HG03175 (cell line): ENCODE measurements around the gene SRP19.
"Not testable (repeated sequence)": the region's sequence is repeated elsewhere in the genome, so short reads cannot be mapped to it uniquely, and the experiment has no call there.

Source experiments
- ATAC-seq: cut with Tn5 transposase; IDR thresholded peaks from one replicate; pipeline ENCODE4 v1.9.1; 2021; ENCODE audit warnings: mild to moderate bottlenecking, moderate library complexity; ENCODE audit not compliant: unreplicated experiment

Gene SRP19

DNA sequence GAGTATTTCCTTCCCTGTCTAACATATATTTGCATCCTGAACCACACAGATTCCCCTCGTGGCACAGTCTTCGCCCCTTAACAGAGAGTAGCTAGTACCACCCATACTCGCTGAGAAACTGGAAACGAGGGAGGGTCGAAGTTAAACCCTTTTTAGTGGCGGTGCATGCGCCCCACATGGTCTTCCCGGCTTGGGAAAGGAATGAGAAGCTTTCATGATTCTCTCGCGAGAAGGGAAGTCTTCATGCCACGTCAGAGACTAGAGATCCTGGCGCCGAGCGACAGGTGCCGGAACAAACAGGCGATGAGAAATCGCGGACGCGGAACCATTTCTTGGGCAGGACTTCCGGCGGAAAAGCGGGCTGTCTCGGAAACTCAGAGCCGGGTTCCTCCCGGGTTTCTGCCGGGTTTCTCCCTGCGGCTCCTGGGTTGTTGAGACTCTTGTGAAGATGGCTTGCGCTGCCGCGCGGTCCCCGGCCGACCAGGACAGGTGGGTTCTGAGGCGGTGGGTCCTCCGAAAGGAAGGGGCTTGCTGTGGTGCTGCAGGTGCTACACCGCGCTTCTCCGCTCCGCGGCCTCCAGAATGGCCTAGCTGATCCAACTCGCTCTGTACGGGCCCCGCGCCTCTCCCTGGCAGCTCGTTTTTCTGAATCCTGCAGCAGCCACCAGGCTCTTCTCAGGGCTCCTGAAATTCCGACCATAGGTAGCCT, at the start of gene SRP19:
Gene SRP19 (plus strand): TSS at position 359 of the 709 bp plus-strand sequence. CDS start 90 bp downstream, at position 449.
- ATAC-seq = peak; percentile 98

DNA sequence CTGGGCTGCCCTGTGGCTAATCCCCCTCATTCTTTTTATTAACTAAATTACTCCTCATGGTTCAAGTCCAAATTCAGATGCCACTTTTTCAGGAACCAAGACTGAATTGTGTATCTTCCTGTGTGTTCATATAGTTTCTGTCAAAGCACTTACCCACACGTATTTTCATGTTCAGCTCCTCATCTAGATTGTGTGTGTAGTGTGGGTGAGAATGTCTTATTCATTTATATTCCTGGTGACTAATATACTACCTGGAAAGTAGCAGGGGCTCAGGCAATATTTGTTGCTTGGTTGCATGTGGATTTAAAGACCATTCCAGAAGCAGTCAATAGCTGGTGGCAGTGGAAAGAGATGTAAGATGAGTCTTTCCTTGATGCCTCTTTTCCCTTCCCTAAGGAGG, 48.5 kb upstream of the SRP19 start:
- ATAC-seq = no peak

GRCh38 chr5:112820246-112820645, 40.8 kb upstream of the SRP19 start:
- ATAC-seq = no peak

- ATAC-seq = no peak
These were observed 38.6 kb upstream of the SRP19 start for GRCh38 chr5:112822456-112822855.

GRCh38 chr5:112823181-112823580, 37.9 kb upstream of the SRP19 start:
- ATAC-seq = no peak

DNA sequence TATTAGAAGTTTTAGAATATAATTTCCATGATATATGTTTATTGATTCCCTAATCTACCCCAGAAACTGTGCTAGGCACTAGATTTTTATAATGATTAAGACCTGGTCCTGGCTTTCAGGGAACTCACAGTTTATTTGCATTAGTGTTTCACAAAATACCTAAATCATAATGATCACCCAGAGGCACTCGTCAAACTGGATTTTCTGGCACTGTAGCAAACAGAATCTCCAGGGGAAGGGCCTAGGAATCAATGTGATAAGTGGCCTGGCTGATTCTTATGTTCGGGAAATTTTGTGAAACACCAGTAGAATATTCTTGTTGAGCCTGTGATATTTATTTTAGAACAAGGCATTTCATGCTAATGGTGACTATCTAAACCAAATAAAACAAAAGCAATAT, 37.4 kb upstream of the SRP19 start:
- no peak for ATAC-seq

DNA sequence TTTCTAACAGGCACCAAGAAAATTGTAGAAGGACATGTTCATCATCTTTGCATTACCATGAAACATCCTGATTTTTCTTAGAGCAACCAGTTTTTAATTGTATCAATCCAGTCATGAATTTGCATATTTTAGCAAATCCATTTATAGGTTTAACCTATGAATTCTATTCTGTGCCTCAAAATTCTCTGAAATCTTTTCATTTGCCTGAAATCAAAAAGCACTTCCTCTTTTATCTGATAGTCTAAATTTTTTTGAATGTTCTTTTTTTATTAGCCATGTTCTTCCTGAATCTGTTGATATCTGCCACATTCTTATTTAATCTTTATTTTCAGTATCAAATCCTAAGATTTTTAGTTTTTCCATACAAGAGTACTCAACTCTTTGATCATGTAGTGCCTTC, 36.9 kb upstream of the SRP19 start:
- ATAC-seq = no peak

- ATAC-seq = no peak
These were observed 30.7 kb upstream of the SRP19 start for GRCh38 chr5:112830378-112830777.

DNA sequence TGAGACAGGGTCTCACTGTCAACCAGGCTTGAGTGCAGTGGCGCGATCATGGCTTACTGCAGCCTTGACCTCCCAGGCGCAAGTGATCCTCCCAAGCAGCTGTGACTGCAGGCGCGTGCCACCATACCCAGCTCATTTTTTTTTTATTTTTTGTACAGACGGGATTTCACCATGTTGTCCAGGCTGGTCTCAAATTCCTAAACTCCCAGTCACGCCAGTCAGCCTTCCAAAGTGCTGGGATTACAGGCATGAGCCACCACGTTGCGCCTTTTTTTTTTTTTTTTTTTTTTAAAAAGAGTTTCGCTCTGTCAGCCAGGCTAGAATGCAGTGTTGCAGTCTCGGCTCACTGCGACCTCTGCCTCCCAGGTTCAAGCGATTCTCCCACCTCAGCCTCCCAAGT, 27.1 kb upstream of the SRP19 start:
- no peak for ATAC-seq

DNA sequence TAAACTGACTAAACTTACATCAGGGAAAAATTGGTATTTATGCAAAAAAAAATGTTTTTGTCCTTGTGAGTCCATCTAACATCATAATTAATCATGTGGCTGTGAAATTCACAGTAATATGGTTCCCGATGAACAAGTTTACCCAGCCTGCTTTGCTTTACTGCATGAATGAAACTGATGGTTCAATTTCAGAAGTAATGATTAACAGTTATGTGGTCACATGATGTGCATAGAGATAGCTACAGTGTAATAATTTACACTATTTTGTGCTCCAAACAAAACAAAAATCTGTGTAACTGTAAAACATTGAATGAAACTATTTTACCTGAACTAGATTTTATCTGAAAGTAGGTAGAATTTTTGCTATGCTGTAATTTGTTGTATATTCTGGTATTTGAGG, 16.6 kb upstream of the SRP19 start:
- no peak for ATAC-seq

- no peak for ATAC-seq
These were observed 14.5 kb upstream of the SRP19 start for GRCh38 chr5:112846556-112846955.

DNA sequence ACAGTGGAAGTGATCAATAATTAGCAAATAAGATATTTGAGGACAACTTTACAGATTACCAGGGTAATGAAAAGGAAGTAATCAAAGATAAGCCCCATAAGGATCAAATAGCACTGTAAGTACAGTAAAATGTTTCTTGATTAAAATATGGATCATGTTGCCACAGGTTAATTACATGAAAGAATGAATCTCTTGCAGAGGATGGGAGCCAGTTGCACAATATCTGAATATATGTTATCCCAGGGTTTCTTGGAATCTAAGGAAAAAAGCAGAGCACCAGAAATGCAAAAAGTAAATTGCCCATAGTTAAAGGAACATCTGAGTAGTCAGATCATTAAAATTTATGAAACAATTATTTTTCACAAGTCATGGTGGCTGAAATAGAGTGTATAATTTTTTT, 13.8 kb upstream of the SRP19 start:
- ATAC-seq = no peak

- peak; percentile 100 for ATAC-seq
These were observed 12.8 kb upstream of the SRP19 start for GRCh38 chr5:112848116-112848811.

DNA sequence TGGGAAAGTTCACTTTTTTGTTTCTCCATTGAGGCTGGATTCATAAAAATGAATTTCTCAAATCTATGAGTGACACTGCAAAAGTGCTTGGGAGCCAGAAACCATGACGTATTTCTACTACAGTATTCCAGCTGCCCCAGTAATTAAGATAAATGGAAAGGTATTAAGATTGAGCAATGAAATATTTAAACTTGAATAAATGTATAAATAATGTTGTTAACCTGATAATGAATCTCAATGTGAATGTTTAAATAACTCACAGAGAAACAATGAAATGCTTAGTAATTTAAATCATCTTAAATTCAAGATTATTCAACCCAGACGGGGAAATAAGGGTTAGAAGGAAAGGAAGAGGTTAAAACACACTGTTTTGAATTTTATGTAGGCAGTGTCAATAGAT, 11.2 kb upstream of the SRP19 start:
- no peak for ATAC-seq

- no peak for ATAC-seq
These were observed 6.4 kb upstream of the SRP19 start for GRCh38 chr5:112854651-112855050.

- ATAC-seq = no peak
These were observed 3.2 kb upstream of the SRP19 start for GRCh38 chr5:112857866-112858265.

DNA sequence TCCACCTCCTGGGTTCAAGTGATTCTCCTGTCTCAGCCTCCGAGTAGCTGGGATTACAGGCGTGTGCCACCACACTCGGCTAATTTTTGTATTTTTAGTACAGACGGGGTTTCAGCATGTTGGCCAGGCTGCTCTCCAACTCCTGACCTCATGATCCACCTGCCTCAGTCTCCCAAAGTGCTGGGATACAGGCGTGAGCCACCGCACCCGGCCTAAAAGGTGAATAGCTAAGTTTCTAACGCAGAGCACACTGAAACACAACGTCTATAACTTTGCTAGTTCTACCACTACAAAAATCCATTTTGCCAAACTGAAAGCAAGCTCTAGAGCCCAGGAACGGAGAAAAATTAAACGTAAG, 537 bp upstream of the SRP19 start:
- ATAC-seq = not testable (repeated sequence)

DNA sequence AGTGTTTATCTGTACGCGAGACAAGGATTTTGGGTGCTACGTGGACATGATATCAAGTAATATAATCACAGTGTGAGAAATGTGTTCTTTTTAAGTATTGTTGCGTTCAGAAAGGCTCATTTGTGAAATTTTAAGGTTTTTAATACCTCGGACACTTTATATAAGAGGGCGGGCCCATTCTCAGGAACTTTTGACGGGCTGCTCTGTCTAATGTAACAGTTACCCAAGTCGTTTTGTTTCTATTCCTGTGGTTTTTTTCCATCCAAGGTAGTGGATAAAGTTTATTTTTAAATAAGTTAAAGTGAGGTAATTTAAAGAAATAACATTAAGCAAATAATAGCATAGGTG, 525 bp downstream of the SRP19 start:
- ATAC-seq = no peak

DNA sequence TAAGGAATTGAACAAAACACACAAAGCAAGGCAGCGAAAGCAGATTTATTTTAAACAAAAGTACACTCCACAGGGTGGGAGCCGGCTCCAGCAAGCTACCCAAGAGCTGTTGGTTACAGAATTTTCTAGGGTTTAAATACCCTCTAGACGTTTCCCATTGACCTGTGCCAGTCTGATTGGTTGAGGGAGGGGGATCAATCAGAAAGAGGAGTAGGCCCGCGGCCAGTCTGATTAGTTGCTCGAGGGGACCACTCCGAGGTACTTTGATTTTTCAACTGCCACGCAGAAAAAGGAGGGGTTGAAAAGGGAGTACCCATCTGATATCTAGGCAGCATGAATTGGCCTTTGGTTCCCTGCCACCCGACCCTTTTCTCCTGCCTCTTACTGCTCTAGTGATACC, 998 bp downstream of the SRP19 start:
- no peak for ATAC-seq

GRCh38 chr5:112863549-112863948, 2.5 kb downstream of the SRP19 start:
- no peak for ATAC-seq

DNA sequence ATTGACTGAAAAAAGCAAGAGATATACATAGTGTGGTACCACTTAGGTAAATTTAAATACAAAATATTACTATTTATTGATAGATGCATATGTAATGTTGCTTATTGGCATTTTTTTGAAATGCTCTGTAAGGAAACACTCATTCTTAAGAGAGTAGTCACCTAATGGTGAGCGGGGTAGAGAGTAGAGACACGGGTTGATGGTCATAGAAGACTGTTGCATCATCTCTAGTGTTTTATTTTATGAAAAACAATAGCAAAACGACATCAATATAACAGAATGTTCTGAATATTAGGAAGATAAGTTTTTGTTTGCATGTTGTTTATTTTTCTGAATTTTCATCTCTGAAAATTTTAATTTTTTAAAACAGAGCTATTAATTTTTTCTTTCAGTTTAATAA, 4.0 kb downstream of the SRP19 start:
- no peak for ATAC-seq

DNA sequence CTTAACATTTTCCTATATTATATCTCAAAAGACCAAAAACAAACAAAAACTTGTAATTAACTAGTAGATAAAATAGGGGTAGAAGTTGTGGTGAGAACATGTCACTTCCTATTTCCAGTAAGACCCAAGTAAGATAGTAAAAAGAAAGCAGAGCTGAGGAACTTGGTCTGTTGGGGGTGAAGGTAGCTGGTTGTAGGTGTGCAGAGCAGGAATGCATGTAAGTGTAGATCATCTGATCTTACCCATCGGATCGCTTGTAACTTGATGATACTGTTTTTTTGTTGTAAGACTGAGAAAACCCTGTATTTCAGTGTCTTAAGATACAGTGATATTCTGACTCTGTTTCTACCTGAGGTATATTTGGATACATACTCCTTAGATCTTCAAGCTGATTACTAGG, 5.7 kb downstream of the SRP19 start:
- no peak for ATAC-seq

DNA sequence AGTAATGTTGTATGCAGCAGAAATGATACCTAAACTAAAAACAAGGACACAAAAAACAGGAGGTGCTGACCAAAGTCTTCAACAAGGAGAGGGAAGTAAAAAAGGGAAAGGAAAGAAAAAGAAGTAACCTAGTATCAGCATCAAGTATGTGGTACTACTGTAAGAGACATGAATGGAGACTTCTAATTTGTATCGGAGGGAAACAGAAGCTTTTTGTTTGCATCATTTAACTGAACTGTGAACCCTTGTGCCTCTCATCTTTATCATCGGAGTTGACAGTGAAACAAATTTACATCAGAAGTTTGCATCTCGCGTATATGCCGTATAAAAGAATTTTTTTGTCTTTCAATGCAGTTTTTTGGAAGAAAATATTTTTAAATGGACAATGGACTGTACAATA, 6.3 kb downstream of the SRP19 start:
- ATAC-seq = no peak
